ENCODE data around the gene TMEM179.

The TMEM179 gene

DNA sequence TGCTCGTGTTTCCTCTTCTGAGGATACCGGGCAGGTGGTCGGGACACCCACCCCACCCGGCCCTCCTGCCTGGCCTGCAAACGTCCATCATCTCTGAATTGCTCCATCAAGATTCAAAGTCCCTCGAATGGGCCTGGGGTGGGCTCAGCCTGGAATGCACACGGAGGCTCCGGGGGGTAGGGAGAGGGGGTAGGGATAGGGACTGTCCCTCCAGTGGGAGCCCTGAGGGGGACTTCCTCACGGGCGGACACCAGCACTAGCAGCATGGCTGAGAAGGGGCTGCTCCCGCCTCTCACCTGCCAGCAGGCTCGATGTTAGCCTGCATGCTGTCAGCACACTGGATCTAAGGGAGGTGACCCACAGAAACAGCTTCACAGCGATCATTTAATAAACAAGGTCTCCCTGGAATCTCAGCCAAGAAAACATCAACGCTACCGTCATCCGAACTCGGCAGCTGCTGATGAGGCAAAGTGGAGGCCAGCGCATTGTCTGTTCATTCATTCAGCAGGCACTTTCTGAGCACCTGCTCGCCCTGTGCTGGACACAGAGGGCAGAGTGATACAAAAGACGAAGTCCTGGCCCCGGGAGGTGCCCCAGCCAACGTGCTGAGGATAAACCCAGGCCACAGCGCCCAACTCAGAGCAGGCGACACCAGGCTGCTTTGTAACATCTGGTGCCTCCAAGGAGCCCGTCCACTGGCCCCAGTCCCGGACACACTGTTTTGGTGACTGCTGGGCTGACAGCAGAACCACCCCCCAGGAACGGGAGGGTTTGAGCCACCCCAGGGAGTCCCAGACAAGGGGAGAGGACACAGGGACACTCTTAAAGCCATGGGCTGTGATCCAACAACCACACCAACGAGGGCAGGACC is 6.3 kb downstream of the TMEM179 start:
- DNase-seq, result no peak

DNA sequence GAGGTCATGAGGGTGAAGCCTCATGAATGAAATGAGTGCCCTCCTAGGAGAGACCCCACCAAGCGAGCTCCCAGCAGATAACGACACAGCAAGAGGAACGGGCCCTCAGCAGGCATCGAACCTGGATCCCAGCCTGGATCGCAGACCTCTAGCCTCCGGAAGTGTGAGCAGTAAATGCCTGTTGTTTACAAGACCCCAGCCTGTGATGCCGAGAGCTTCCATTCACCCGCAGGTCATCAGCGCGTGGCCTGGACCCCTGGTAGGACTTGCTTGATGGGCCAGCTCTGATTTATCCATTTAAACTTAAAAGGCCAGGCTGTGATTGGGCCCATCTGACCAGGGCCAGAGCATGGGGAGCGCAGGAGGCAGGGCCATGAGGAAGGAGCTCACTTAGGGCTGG is 7.0 kb downstream of the TMEM179 start:
- DNase-seq, result no peak

DNA sequence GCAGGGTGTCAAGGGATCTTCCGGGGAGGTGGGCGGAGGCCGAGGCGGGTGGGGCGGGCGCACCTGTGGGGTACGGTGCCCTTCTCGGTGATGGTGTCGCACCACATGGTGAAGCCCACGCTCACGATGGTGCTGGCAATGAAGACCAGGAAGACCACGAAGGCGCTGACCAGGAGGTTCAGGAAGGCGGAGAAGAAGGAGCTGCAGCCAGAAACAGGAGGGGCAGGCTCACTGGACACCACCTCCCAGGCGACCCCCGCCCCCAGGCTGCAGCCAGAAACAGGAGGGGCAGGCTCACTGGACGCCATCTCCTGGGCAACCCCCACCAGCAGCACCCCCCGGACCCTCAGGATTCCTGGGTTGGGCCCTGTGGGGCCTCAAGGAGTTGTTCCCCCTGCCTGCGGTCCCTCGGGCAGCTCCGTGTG is 7.6 kb downstream of the TMEM179 start:
- DNase-seq, result no peak

DNA sequence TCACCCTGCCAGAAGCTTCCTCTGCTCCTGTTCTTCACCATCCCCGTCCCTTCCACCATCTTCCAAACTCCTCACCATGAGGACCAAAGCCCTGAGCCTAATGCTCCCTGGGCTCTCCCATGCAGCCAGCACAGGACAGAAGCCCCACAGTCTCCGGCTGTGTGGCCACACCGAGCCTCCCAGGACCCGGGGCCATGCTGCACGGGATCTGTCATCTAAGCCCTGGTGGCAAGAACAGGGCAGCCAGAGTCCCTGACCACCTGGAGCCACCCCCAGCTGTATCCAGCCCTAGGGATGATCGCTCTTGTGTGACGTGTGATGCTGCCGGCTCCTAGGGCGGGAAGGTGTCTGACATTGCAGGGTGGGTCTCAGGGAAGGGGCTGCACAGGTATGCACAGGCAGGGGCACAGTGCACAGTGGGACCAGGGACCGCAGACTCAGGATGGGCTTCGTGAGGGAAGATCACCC is 8.1 kb downstream of the TMEM179 start:
- DNase-seq, result no peak

DNA sequence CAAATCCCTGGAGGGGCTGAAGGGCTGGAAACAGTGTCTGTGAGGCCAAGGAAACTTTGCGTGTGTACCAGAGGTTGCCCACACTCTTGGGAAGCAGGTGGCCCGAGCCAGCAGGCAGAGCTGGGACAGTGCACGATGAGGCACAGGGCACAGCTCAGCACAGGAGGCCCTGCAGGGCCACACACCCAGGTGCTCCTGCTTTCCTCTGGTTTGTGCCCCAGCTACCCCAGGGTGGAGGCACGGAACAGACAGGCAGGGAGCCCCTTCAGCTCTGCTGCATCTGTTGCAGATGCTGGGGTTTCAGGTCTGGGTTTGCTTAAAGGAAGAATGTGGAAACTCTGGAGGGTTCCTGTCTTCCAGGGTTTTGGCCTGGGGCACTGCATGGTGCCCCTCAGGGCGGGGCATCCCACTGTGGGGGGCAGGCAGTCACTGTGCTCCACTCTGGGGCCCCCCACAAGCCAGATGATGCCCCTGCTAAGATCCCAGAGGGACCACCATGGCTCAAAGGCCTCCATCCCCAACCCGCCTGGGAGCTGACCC is 8.6 kb downstream of the TMEM179 start:
- DNase-seq, result no peak

DNA sequence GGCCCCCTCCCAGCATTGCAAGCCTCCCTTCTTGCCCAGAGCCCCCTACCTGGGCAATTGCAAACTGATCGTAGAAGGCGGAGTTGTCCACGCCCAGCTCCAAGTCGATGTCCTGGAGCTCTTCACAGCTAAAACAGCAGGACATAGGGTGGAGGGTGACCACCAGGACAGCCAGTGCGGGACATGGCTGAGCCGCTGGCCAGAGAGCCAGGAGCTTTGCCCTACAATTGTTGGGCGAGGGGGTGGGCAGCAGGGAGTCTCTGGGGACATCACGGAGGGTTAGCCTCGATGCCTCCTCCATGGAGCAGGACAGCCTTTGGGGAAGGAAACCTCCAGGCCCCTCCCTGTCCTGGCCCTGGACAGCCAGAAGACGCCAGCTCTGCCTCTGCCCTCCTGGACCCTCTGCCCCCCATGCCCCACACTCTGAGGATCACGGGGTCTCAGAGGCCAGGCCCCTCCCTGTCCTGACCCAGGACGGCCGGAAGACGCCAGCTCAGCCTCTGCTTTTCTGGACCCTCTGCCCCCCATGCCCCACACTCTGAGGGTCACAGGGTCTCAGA is 9.4 kb downstream of the TMEM179 start:
- DNase-seq, result no peak

DNA sequence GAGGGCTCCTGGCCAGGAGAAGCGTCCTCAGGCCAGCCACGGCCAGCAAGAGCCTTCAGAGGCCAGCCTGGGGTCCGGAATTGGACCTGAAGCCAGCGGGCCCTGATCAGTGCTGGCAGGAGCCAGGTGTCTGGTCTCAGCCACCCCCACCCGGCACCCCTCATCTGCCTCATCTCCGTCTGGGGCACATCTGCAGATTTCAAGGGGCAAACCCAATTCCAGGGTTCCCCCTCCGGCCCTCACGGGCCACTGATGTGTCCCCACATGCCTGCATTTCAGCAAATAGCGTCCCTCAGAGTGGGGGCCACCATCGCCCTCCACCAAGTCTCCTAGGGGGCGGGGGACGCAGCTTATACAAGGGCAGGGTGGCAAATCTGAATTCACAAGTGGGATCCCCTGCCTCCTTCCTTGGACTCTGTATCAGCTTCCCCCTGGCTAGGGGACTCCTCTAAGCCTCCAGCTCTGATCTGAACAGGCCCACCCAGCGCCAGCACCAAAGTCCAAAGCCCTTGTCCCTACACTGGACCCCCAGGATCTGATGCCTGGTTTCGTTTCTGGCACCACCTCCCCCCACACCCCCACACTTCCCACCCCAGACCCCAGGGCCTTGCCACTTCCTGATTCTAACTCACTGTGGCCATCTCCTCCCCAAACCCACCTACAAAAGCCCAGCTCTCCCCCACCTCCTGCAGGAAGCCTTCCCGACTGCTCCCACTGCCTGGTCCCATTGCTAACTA is 10.1 kb downstream of the TMEM179 start:
- DNase-seq, result no peak

DNA sequence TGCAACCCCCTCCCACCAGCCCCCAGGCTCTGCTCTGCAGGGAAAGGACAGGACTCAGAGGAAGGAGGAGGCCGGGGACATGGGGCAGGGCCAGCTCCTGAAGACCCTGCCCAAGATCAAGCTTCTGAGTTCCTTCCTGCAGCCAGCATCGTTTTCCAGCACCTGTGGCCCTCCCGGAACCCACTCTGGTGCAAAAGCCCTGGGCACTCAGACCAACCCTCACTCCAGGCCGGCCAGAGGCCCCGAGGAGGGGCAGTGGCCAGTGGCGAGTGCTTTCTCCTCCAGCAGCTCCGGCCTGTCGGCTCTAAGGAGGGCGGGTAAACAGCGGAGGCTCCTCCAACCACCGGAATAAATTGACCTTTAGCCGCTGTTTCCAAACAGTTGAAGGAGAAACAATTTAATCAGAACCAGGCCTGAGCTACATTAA is 10.8 kb downstream of the TMEM179 start:
- no peak for DNase-seq

DNA sequence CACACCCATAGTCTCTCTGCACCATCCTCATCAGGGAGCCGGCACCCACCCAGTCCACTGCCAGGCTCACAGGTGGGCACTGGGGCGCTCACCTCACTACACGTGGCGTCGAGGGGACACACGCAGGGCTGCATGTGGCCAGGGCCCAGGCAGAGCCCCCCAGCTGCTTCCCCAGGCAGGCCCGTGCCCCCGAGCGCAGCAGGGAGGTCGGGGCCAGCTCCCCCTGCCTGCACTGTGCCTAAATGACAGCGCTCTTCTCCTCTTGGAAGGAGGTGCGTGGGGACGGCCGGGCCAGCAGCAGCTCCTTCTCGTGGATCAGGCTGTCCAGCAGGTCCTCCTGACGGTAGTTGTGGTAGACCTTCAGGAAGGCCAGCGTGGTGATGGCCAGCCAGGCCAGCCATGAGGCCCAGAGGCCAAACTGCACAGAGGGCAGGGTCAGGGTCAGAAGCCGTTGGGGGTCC is 11.3 kb downstream of the TMEM179 start:
- DNase-seq, result no peak

DNA sequence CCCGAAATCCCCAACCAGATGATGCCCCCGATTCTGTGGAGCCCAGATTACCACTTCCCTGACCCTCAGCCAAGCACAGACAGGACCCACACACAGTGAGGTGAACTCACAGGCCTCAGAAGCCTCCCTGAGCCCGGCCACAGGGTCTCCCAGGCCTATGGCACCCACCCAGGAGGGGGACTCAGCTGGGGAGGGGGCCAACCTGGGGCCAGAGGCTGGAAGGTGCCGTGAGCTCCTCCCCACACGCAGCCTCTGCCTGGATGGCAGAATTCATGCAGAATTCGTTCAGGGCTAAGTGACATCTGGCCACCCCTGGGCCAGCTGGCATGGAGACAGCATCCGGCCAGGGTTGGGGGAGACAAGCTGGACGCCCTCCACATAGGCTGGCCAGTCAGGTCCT is 11.8 kb downstream of the TMEM179 start:
- no peak for DNase-seq

DNA sequence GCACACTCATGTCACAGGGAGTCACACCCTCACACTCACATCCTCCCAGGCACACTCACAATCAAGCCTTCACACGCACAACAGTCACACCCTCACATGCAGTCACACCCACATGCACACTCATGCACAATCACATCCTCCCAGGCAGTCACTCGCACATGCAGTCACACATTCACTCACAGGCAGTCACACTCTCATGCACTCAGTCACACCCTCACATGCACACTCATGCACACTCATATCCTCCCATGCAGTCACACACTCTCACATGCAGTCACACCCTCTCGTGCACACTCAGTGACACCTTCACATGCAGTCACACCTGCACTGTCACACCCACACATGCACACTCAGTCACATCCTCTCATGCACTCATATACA is 12.3 kb downstream of the TMEM179 start:
- DNase-seq, result no peak

DNA sequence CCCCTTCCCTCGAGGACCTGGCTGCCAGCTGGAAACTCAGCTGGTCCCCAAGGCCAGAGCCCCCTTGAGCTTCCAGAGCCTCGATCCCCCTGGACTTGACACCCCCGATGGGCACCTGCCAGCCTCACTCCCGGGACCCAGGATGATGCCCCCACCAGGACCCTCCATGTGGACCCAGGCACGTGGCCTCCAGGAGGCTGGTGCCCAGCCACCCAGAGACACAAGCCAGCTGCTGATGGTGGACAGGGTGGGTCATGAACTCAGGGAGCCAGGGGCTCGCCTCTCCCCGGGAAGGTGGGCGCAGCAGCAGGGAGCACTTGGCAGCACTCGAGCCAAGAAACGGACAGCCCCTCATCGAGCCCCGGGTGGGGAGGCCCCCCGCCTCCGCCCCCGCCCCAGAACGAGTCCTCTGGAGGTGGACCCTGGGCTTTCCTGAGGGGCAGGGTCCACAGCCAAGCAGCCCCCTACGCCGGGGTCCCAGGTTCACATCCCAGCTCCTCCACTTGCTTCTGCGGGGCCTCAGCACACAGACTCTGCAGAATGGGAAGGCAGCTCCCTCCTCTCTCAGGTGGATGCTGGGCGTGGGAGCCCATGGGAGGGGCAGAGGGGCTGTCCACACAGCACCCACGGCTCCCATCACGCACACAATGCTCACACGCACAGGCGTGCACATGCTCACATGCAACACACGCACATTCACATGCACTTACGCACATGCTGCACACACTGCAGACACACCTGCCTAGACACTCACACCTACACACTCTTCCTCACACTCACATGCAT is 12.9 kb downstream of the TMEM179 start:
- no peak for DNase-seq

DNA sequence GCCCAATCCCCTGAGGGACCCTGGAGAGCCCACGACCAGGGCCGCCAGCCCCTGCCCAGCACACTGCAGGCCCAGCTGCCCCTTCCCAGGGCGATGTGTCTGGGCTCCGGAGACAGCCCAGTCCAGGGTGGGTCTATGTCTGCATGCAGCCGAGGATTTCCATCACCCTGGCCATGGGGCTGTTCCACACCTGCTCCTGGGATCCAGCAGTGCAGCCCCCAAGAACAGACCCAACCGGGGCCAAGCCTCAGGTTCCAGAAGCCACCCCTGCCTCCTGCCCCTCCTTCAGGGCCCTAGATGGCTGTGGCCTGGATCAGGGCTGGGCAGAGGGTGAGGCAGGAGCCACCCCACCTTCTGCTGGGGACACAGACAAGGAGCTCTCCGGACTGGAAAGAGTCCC is 13.5 kb downstream of the TMEM179 start:
- DNase-seq, result no peak

DNA sequence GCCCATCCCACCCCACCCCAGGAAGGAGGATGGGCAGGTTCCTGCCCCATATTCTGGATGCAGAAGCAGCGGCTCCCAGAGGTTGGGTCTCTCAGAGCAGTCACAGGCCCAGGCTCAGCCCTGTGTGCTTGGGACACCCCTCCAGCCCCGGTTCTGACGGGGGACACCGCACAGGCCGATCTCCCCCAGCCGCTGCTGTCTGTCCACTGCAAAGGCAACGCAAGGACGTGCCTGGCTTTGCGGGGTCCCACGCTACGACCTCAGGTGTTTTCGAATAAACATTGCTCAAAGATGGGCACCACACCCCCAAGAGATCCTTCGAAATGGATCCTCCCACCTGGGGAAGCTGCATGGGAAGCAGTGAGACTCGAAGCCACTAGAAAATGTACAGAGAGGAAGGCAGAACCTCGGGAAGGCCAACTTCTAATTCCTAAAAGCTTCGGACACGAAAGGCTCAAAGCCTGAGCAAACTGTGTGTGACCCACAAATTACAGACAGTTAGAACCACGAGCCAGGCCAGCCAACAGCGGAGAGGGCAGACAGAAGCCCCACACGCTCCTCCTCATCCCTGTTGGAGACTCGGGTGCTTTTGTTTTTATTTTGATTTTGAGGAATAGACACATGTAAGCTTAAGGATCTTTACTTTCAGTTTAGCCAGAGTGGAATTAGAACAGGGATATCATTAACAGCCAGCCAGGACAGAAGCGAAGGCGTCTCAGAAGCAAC is 14.2 kb downstream of the TMEM179 start:
- DNase-seq, result no peak

DNA sequence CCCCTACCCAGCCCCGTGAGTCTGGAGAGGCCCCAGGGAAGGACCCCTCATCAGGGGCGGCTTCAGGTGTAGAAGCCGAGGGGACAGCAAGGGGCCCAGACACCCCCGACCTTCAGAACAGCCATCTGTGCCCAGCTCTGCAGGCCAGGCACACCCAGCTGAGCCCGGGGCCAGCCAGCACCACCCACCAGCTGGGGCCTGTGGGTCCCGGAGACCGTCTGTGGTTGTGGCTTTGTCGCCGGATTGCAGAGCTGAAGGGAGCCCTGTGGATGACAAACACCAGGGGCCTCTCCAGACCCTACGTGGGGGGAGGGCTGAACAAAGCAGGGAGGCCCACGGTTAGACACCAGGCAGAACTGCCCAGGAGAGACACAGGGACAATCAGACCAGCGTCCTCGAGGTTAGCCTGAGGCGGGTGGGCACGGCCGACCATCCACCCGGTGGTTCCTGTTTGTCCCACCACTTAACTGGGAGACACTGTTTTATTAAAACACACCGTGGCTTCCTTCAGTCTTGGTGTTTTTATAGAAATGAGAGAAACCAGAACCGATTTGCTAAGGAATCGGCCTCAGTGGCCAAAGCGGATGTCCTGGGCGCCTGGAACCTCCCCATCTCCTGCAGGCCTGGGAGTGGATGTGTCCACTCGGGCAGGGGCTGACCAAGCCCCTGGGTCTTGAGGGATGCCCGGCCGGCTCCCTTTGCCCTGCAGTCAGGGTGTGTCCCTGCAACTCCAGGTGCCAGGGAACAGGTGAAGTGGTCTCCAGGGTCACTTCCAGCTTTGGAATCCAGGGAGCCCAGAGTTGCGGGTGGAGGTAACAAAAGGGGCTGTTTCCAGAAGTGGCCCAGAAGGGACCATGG is 15.0 kb downstream of the TMEM179 start:
- no peak for DNase-seq

DNA sequence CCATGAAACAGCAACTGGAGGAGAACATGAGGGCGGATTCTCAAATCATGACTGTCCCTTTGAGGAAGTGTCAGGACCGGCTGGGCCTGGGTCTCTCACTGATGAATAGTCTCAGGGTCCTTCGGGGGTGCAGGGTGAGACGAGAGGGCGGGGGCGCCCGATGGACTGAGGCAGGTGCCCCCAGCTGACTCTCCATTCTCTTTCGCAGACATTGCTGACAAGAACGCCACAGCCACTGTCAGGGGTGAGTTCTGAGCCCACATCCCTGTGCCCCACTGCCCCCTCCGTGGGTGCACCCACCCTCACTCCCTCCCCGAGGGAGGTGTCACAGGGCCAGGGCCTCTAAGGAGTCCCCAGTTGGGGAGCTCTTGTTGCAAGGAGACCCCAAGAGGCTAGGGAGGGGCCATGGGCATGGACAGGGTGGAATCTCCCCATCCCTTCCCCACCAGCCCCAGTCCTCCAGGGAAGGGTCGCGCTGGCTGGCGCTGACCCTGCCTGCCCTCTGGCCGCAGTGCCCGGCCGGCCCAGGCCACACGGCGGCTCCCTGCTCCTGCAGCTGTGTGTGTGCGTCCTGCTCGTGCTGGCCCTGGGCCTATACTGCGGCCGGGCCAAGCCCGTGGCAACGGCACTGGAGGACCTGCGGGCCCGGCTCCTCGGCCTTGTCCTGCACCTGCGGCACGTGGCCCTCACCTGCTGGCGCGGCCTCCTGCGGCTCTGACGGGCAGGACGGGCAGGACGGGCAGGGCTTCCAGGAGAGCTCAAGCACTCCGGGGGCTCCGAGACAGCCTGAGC is 16.3 kb downstream of the TMEM179 start:
- DNase-seq, result no peak

DNA sequence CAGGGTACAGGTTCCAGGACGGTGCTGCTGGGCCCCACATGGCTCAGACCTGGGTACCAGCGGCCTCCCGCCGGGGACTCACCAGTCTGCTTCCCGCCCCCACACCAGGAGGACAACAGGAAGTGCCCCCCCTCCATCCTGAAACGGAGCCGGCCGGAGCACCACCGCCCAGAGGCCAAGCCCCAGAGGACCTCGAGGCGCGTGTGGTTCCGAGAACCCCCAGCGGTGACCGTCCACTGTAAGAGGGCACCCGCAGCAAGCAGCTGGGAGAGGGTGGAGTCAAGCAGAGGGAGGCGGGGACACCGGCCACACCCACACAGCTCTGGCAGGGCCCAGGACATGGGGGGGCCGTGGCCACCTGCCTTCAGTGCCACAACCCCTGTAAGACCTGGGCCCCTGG is 16.9 kb downstream of the TMEM179 start:
- no peak for DNase-seq

DNA sequence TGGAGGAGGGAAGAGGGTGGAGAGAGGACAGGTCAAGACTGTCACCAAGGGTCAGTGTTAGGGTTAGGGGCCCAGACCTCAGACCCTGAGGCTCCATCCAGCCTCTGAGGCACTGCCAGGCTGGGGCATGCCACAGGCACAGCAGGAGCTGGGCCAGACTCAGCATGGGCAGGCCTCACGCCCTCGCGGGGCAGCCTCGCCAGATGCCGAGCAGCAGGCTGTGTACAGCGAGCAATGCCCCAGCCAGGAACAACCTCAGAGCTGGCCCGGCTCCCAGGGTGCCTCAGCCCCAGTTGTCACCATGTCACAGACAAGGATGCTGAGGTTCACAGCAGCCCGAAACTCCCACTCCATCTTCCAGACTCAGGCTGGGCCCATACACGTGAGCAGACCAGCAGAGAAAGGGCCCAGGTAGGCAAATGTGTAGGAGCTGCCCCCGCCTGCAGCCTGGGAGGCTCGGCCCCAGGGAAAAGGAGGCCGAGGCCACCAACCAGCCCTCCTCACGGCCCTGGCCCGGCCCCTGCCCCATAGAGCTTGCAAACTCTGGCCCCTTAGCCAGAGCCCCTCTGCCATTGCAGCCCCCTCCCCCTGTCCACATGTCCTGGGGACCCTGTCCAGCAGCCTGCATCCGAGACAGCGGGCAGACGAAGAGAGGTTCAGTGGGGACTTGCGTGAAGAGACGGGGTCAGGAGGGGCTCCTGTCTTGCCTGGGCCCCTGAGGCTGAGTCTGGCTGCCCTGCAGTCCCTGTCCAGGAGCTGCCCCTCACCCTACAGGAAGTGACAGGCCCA is 17.5 kb downstream of the TMEM179 start:
- DNase-seq, result no peak
